GM12801 (cell line): ENCODE measurements around the gene ADAR.

ENCODE experiments used
- TF ChIP-seq, protein P1 (sequence below): IDR thresholded peaks from one replicate; pipeline ENCODE4 v1.5.1; 2011; ENCODE audit warnings: control low read depth; ENCODE audit not compliant: insufficient read length; ENCODE audit errors: extremely low read depth

The ADAR gene

DNA sequence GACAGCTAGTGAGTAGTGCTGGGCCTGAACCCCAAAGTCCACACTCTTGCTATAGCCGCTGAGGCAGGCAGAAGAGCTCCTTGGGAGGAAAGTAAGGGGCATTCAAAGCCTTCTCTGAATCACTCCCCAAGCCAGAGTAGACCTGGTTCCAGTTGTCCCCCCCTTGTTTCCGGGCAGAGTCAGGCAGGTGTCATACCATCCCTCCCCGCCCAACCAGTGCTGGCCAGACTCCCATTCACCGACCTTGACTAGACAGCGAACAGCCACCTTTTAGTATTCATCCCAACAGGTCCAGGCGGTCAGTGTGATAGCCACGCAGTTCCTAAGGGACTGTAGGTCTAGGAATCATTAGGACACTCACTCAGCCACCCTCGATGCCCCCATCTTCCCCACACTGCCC lies 28.6 kb downstream of the ADAR start:
- TF ChIP-seq, protein P1, sequence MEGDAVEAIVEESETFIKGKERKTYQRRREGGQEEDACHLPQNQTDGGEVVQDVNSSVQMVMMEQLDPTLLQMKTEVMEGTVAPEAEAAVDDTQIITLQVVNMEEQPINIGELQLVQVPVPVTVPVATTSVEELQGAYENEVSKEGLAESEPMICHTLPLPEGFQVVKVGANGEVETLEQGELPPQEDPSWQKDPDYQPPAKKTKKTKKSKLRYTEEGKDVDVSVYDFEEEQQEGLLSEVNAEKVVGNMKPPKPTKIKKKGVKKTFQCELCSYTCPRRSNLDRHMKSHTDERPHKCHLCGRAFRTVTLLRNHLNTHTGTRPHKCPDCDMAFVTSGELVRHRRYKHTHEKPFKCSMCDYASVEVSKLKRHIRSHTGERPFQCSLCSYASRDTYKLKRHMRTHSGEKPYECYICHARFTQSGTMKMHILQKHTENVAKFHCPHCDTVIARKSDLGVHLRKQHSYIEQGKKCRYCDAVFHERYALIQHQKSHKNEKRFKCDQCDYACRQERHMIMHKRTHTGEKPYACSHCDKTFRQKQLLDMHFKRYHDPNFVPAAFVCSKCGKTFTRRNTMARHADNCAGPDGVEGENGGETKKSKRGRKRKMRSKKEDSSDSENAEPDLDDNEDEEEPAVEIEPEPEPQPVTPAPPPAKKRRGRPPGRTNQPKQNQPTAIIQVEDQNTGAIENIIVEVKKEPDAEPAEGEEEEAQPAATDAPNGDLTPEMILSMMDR = no peak

- TF ChIP-seq, protein P1 = no peak
Observed at GRCh38 chr1:154578058-154578418, 29.9 kb downstream of the ADAR start.

DNA sequence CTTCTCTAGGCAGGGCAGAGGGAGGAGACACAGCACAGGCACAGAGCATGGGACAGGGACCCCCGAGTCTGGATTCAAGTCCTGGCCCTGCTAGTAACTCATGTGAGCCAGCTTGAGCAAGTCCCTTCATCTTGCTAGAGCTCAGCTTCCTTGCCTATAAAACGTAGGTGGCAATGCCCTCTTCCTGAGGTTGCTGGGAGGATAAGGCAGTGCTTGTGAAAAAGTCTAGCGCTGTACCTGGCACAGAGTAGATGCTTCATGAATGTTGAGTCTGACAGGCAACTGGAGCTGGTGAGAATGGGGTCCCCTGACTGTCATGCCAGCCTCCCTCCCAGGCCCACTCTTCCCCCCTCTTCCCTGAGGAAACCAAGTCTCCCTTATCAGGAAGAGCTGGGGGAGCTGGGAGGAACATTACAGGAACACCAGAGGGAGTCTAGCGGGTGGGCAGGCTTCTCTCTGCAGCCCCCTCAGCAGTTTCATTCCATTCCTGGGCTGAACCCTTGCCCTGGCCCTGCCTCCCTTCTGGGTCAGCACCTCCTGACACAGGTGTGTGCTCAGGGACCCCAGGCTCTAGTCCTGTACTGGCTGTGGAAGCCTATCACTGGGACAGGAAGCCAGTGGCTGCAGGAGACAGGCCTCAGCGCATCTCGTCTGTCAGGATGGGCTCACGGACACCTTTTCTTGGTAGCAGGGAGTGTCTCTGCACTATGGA lies 30.5 kb downstream of the ADAR start:
- TF ChIP-seq, protein P1 = no peak

- TF ChIP-seq, protein P1 = no peak
Observed at GRCh38 chr1:154575951-154576566, 31.9 kb downstream of the ADAR start.

- TF ChIP-seq, protein P1 = no peak
Observed at GRCh38 chr1:154575147-154575927, 32.6 kb downstream of the ADAR start.

DNA sequence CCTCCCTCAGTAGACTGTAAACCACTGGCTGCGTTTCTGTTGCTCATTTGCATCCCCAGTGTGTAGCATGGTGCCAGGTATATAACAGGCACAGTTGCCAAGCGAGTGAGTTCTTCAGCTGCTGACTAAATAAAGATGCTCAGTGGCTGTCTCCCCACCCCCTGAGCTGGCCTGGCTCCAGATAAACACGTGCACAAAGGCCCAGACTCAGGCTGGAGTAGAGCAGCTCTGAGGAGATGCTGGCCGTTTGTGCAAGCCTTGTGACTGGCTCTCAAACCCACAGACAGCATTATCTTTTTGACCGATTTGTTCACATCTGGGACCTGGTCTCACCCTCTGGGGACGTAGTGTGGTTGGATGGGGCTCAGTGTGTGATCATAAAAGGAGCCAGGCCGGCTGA lies 33.3 kb downstream of the ADAR start:
- TF ChIP-seq, protein P1 = no peak

GRCh38 chr1:154573168-154573510 lies 34.8 kb downstream of the ADAR start:
- TF ChIP-seq, protein P1 = no peak
